Measurements from ENCODE around the gene MVB12B.
"Not testable (repeated sequence)": the region's sequence is repeated elsewhere in the genome, so short reads cannot be mapped to it uniquely, and the experiment has no call there.

Gene MVB12B

DNA sequence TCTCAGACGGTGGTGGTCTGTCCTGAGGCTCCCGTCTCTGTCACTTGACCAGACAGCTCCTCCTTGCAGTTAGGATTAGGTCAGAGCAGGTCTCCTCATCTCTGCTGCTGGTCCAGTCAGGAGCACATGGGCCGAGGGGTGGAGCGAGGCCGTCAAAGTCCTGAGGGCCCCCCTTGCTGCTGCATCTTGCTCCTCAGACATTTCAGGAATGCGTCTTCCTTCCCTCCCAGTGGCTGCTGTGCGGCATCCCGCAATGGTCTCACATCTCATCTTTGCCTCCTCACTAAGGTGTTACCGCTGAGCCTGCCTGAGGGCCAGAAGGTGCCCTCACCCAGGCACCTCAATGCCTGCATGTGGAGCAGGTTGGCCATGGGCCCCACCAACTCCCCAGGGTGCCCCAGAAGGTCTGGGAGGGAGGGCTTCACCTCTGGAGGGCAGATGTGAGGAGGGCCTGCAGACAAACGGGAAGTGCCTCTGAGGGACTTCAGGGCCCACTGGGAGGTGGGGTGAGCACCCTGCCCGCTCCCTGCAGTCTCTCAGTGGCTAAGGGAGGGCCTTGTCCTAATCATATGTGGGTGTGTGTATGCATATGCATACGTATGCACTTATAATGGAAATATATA, 149.4 kb downstream of the MVB12B start:
- H3K27me3 ChIP-seq (ENCODE audit: insufficient read depth, insufficient read length), result no peaks in the 10 kb centered on the region
- no peak overlapping the region for H3K4me3 ChIP-seq (ENCODE audit: insufficient read length, low read depth)
- TF ChIP-seq ZNF274 (IDR thresholded peaks at IDR 0.05; ENCODE audit: low read depth, low read length), result no peak
- no peak for TF ChIP-seq SUZ12 (IDR thresholded peaks at IDR 0.05; ENCODE audit: extremely low read depth, insufficient read depth, insufficient read length)
- TF ChIP-seq YY1 (IDR thresholded peaks at IDR 0.05; ENCODE audit: insufficient read depth, insufficient read length), result no peak
- H3K9me3 ChIP-seq (ENCODE audit: insufficient read depth, low read length), result 0 out of 2 replicates have a peak, but pooled peaks cover 6% of the 10 kb centered on the region
- H3K36me3 ChIP-seq (ENCODE audit: insufficient read depth, insufficient read length, low read length), result no peaks in the 10 kb centered on the region
- no peak for DNase-seq (ENCODE audit: low read depth, low spot score)
- H3K4me1 ChIP-seq (ENCODE audit: insufficient read depth, insufficient read length), result peaks cover 6% of the 10 kb centered on the region
- H3K9ac ChIP-seq (ENCODE audit: insufficient read length, low read depth), result no peak overlapping the region

DNA sequence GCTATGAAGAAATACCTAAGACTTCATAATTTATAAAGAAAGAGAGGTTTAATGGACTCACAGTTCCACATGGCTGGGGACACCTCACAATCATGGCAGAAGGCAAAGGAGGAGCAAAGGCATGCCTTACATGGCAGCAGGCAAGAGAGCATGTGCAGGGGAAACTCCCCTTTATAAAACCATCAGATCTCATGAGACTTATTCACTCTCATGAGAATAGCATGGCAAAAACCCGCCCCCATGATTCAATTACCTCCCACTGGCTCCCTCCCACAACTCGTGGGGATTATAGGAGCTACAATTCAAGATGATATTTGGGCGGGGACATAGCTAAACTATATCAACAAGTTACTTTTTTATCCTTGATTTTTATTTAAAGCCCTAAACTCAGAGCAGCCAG, 150.8 kb downstream of the MVB12B start:
- not testable (repeated sequence) for H3K4me1 ChIP-seq (ENCODE audit: insufficient read depth, insufficient read length); DNase-seq (ENCODE audit: low read depth, low spot score); H3K9me3 ChIP-seq (ENCODE audit: insufficient read depth, low read length); H3K27me3 ChIP-seq (ENCODE audit: insufficient read depth, insufficient read length); H3K4me3 ChIP-seq (ENCODE audit: insufficient read length, low read depth); H3K9ac ChIP-seq (ENCODE audit: insufficient read length, low read depth); H3K36me3 ChIP-seq (ENCODE audit: insufficient read depth, insufficient read length, low read length)

DNA sequence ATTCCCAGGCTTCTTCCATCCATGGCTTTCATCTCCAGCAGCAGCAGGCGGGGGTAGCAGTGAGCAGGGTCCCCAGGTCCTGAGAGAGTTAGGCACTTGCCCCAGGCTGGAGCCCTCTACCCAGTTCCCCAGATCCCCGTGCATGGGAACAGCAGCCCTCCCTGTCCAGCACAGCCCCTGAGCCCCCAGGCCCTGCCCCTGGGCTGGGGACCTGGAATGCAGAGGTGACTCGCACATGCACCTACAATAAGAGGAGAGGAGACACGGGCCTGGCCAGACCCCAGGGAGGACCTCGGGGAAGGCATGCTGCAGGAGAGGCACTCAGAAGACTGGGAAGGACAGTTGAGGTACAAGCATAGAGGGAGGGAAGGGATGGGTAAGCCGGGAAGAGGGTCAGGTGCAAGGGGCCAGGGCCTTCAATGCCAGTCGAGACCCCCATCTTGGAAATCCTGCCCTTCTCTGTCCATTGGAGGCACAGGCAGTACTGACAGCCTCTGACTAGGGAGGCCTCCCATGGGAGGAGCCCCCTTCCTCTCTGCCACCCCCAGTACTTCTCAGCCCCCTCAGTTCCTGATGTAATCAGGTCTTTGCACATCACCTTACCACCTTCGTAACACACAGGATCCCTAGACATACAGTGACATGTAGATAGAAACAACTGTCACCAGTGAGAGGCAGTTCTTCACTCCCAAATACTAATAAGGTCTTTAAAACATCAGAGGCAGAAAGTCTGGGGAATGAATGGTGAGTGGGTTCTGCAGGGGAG, 151.8 kb downstream of the MVB12B start:
- no peak overlapping the region for H3K9ac ChIP-seq (ENCODE audit: insufficient read length, low read depth)
- no peak overlapping the region for H3K4me3 ChIP-seq (ENCODE audit: insufficient read length, low read depth)
- 0 out of 2 replicates have a peak, but pooled peaks cover 6% of the 10 kb centered on the region for H3K9me3 ChIP-seq (ENCODE audit: insufficient read depth, low read length)
- DNase-seq (ENCODE audit: low read depth, low spot score), result no peak
- H3K36me3 ChIP-seq (ENCODE audit: insufficient read depth, insufficient read length, low read length), result no peaks in the 10 kb centered on the region
- TF ChIP-seq YY1 (IDR thresholded peaks at IDR 0.05; ENCODE audit: insufficient read depth, insufficient read length) (no peak), ZNF274 (IDR thresholded peaks at IDR 0.05; ENCODE audit: low read depth, low read length) (no peak), SUZ12 (IDR thresholded peaks at IDR 0.05; ENCODE audit: extremely low read depth, insufficient read depth, insufficient read length) (no peak)
- no peaks in the 10 kb centered on the region for H3K27me3 ChIP-seq (ENCODE audit: insufficient read depth, insufficient read length)
- peaks cover 13% of the 10 kb centered on the region for H3K4me1 ChIP-seq (ENCODE audit: insufficient read depth, insufficient read length)

DNA sequence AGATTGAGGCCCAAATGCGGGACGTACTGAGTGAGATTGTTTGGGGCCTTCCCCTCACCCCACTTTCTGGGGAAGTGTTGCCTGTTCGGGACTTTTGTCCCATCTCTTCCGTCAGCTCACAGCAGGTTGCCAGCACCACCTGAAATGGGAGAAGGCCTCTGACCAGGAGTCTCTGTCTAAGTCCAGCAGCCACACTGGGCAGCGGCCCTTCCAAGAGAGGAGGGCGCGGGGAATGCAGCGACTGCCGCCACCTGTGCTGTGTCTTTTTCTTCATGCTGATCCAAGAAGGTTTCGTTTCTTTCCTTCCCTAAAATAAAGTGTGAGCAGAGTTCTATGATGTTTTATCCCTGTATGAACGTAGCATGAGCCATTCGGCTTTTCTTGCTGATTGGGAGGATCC, 152.9 kb downstream of the MVB12B start:
- TF ChIP-seq SUZ12 (IDR thresholded peaks at IDR 0.05; ENCODE audit: extremely low read depth, insufficient read depth, insufficient read length) (no peak), YY1 (IDR thresholded peaks at IDR 0.05; ENCODE audit: insufficient read depth, insufficient read length) (no peak), ZNF274 (IDR thresholded peaks at IDR 0.05; ENCODE audit: low read depth, low read length) (no peak)
- 0 out of 2 replicates have a peak, but pooled peaks cover 6% of the 10 kb centered on the region for H3K9me3 ChIP-seq (ENCODE audit: insufficient read depth, low read length)
- no peak overlapping the region for H3K9ac ChIP-seq (ENCODE audit: insufficient read length, low read depth)
- H3K4me1 ChIP-seq (ENCODE audit: insufficient read depth, insufficient read length), result peaks cover 13% of the 10 kb centered on the region
- H3K27me3 ChIP-seq (ENCODE audit: insufficient read depth, insufficient read length), result no peaks in the 10 kb centered on the region
- no peak overlapping the region for H3K4me3 ChIP-seq (ENCODE audit: insufficient read length, low read depth)
- H3K36me3 ChIP-seq (ENCODE audit: insufficient read depth, insufficient read length, low read length), result no peaks in the 10 kb centered on the region
- DNase-seq (ENCODE audit: low read depth, low spot score), result no peak

DNA sequence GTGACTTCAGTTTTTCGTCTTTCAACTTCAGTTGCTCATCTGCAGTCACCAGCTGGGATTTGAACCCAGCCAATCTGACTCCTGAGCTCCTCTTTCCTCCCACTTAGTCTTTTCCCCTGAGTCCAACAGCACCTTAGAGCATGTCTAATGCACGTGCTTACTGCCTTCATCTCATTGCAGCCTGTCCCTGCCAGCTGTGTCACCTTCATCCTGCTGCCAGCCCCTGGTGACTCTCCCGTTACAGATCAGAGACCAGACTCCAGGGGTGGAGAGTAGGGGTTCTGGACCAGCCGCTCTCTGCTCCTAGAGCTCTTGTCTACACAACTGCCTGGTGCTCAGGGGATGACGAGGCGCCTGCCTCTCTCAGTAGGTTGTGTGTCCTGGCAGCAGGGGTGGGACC, 154.2 kb downstream of the MVB12B start:
- Histone ChIP-seq H3K4me3 (ENCODE audit: insufficient read length, low read depth) (no peak overlapping the region), H3K9ac (ENCODE audit: insufficient read length, low read depth) (no peak overlapping the region), H3K9me3 (ENCODE audit: insufficient read depth, low read length) (0 out of 2 replicates have a peak, but pooled peaks cover 6% of the 10 kb centered on the region), H3K4me1 (ENCODE audit: insufficient read depth, insufficient read length) (peaks cover 13% of the 10 kb centered on the region), H3K27me3 (ENCODE audit: insufficient read depth, insufficient read length) (no peaks in the 10 kb centered on the region), H3K36me3 (ENCODE audit: insufficient read depth, insufficient read length, low read length) (no peaks in the 10 kb centered on the region)
- TF ChIP-seq YY1 (IDR thresholded peaks at IDR 0.05; ENCODE audit: insufficient read depth, insufficient read length), result no peak
- TF ChIP-seq ZNF274 (IDR thresholded peaks at IDR 0.05; ENCODE audit: low read depth, low read length), result no peak
- no peak for TF ChIP-seq SUZ12 (IDR thresholded peaks at IDR 0.05; ENCODE audit: extremely low read depth, insufficient read depth, insufficient read length)
- DNase-seq (ENCODE audit: low read depth, low spot score), result no peak

DNA sequence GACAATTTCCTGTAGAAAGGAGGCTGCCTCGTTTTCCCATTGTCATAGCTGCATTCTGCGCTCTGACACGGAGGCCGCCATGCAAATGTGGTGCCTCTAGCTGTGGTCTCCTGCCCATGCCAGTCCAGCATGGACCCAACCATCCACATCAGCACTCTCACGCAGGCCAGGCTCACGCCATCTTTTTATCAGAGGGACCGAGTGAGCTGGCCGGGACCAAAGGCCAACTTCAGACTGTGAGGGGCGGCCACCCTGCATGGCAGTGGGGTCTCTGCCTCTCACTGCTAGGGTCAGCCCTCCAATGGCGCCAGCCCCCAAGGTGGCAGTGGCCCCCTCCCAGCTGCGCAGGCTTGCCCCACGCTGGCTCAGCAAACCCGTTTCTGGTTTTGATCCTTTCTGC, 155.2 kb downstream of the MVB12B start:
- Histone ChIP-seq H3K4me3 (ENCODE audit: insufficient read length, low read depth) (no peak overlapping the region), H3K4me1 (ENCODE audit: insufficient read depth, insufficient read length) (peaks cover 9% of the 10 kb centered on the region), H3K27me3 (ENCODE audit: insufficient read depth, insufficient read length) (no peaks in the 10 kb centered on the region), H3K36me3 (ENCODE audit: insufficient read depth, insufficient read length, low read length) (no peaks in the 10 kb centered on the region), H3K9ac (ENCODE audit: insufficient read length, low read depth) (no peak overlapping the region), H3K9me3 (ENCODE audit: insufficient read depth, low read length) (0 out of 2 replicates have a peak, but pooled peaks cover 6% of the 10 kb centered on the region)
- TF ChIP-seq ZNF274 (IDR thresholded peaks at IDR 0.05; ENCODE audit: low read depth, low read length) (no peak), YY1 (IDR thresholded peaks at IDR 0.05; ENCODE audit: insufficient read depth, insufficient read length) (no peak), SUZ12 (IDR thresholded peaks at IDR 0.05; ENCODE audit: extremely low read depth, insufficient read depth, insufficient read length) (no peak)
- DNase-seq (ENCODE audit: low read depth, low spot score), result no peak

DNA sequence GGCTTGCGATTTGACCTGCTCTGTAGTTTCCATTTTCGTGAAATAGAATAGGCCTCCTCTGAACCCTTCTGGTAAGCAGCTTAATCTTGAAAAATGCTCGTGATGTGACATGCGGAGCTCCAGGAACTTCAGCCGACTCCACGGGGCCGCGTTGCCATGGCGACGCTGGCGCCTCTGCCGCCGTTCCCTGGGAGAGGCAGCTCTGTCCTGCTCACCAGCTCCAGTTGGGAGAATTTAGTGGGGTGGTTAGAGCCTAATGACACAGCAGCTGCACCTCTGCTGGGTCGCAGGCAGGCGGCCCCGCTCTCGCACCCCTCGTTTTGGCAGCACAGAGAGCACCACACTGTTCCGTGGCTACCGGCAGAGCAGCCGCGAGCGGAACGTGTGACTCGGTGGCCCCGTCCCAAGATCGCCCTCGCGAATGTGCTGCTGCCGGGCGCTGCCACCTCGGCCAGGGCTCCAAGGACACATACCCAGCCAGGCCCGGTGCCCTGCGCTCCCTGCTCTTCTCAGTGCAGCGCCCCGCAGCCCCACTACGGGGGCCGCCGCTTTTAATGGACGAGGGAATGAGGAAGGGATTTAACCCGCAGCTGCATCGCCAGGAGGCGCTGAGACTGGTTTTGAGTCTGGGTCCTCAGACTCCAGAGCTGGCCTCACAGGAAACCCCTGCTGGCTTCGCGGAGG, 155.9 kb downstream of the MVB12B start:
- DNase-seq (ENCODE audit: low read depth, low spot score), result no peak
- Histone ChIP-seq H3K9ac (ENCODE audit: insufficient read length, low read depth) (peak overlapping the region; percentile 21), H3K36me3 (ENCODE audit: insufficient read depth, insufficient read length, low read length) (no peaks in the 10 kb centered on the region), H3K27me3 (ENCODE audit: insufficient read depth, insufficient read length) (no peaks in the 10 kb centered on the region), H3K4me3 (ENCODE audit: insufficient read length, low read depth) (no peak overlapping the region), H3K4me1 (ENCODE audit: insufficient read depth, insufficient read length) (peaks cover 9% of the 10 kb centered on the region), H3K9me3 (ENCODE audit: insufficient read depth, low read length) (no peaks in the 10 kb centered on the region)
- TF ChIP-seq ZNF274 (IDR thresholded peaks at IDR 0.05; ENCODE audit: low read depth, low read length), result no peak
- TF ChIP-seq SUZ12 (IDR thresholded peaks at IDR 0.05; ENCODE audit: extremely low read depth, insufficient read depth, insufficient read length), result no peak
- no peak for TF ChIP-seq YY1 (IDR thresholded peaks at IDR 0.05; ENCODE audit: insufficient read depth, insufficient read length)
